ENCODE measurements around the gene IBTK. TPM values are rescaled to one million over a fixed set of nuclear protein-coding genes. Genes with fewer than 3 reads are reported as not detected.
"Not testable (repeated sequence)": the region's sequence is repeated elsewhere in the genome, so short reads cannot be mapped to it uniquely, and the experiment has no call there.

Gene IBTK
- total RNA-seq, 1 donor from 2014 or later: 60.7 TPM

- peak; percentile 58 for DNase-seq (ENCODE audit: low spot score)
Observed at GRCh38 chr6:82248273-82248735, 760 bp upstream of the IBTK start.

- peak; percentile 66 for DNase-seq (ENCODE audit: low spot score)
Observed at GRCh38 chr6:82246802-82247504, 591 bp downstream of the IBTK start.

GRCh38 chr6:82246370-82246769 lies 1.2 kb downstream of the IBTK start:
- no peak for DNase-seq (ENCODE audit: low spot score)

- no peak for DNase-seq (ENCODE audit: low spot score)
Observed at GRCh38 chr6:82245376-82245775, 2.2 kb downstream of the IBTK start.

- DNase-seq (ENCODE audit: low spot score): no peak
Observed at GRCh38 chr6:82243884-82244283, 3.7 kb downstream of the IBTK start.

GRCh38 chr6:82240186-82240585 lies 7.4 kb downstream of the IBTK start:
- no peak for DNase-seq (ENCODE audit: low spot score)

- no peak for DNase-seq (ENCODE audit: low spot score)
Observed at GRCh38 chr6:82239597-82239996, 7.9 kb downstream of the IBTK start.

- no peak for DNase-seq (ENCODE audit: low spot score)
Observed at GRCh38 chr6:82237013-82237412, 10.5 kb downstream of the IBTK start.

- no peak for DNase-seq (ENCODE audit: low spot score)
Observed at GRCh38 chr6:82227770-82228169, 19.8 kb downstream of the IBTK start.

GRCh38 chr6:82220167-82220566 lies 27.4 kb downstream of the IBTK start:
- no peak for DNase-seq (ENCODE audit: low spot score)

- no peak for DNase-seq (ENCODE audit: low spot score)
Observed at GRCh38 chr6:82217018-82217586, 30.4 kb downstream of the IBTK start.

GRCh38 chr6:82216549-82216948 lies 31.0 kb downstream of the IBTK start:
- DNase-seq (ENCODE audit: low spot score): no peak

- no peak for DNase-seq (ENCODE audit: low spot score)
Observed at GRCh38 chr6:82211326-82211725, 36.2 kb downstream of the IBTK start.

GRCh38 chr6:82208913-82209312 lies 38.6 kb downstream of the IBTK start:
- DNase-seq (ENCODE audit: low spot score): no peak

- DNase-seq (ENCODE audit: low spot score): peak; percentile 62
Observed at GRCh38 chr6:82205930-82206392, 41.6 kb downstream of the IBTK start.

- no peak for DNase-seq (ENCODE audit: low spot score)
Observed at GRCh38 chr6:82204020-82204419, 43.5 kb downstream of the IBTK start.

GRCh38 chr6:82197784-82198183 lies 49.8 kb downstream of the IBTK start:
- no peak for DNase-seq (ENCODE audit: low spot score)

- DNase-seq (ENCODE audit: low spot score): not testable (repeated sequence)
Observed at GRCh38 chr6:82197245-82197644, 50.3 kb downstream of the IBTK start.

- peak; percentile 55 for DNase-seq (ENCODE audit: low spot score)
Observed at GRCh38 chr6:82196161-82196560, 51.4 kb downstream of the IBTK start.

- DNase-seq (ENCODE audit: low spot score): peak; percentile 26
Observed at GRCh38 chr6:82195619-82196018, 51.9 kb downstream of the IBTK start.

- DNase-seq (ENCODE audit: low spot score): no peak
Observed at GRCh38 chr6:82185948-82186535, 61.5 kb downstream of the IBTK start.

- DNase-seq (ENCODE audit: low spot score): no peak
Observed at GRCh38 chr6:82183642-82184282, 63.8 kb downstream of the IBTK start.
